HUDEP-2 (cell line): ENCODE results near the gene IZUMO1.
"Not testable (repeated sequence)": the region's sequence is repeated elsewhere in the genome, so short reads cannot be mapped to it uniquely, and the experiment has no call there.

Experiments
- DNase-seq, 76 experiments: peaks; one replicate each; lab custom pipeline; 2025; ENCODE audit not compliant: unreplicated experiment in 76 of 76; lab: John Stamatoyannopoulos, UW

The IZUMO1 gene

GRCh38 chr19:48739404-48740163, 7.1 kb downstream of the IZUMO1 start:
- DNase-seq = peak in 1 of 76 experiments; percentile 23

DNA sequence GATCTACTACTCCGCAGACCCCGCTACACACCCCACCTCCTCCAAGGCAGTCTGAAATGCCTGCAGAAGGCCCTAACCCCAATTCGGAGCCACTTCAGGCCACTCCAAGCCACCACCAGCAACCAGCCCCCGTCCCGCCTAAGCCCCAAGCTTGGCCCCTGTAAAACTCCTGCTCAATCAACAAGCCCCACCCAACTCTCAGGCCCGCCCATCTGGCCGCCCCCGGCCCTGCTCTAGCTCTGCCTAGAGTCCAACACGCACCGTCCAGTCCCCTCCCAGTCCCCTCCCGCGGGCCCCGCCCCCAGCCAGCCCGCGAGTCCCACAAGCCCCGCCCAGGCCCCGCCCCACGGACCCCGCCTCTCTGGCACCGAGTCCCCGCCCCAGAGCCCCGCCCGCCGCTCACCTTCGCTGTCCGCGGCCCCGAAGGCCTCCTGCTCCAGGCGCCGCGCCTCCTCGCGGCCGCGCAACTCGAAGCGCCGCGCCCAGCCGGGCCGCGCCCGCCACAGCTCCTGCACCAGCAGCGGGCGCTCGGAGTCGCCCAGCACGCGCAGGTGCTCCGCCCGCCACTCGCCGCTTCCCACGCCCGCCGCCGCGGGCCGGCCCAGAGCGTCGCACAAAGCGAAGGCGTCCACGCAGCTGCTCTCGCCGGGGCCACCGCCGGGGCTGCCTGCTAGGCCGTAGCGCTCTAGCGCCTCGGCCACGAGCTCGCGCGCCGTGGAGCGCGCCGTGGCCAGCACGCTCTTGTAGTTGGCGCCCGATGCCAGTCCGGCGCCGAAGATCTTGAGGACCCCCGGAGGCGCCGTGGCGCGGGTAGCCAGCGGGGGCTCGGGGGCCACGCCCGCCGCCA, 7.9 kb downstream of the IZUMO1 start:
- peak in 73 of 76 experiments; percentile 56 to 99 (median 95) for DNase-seq

DNA sequence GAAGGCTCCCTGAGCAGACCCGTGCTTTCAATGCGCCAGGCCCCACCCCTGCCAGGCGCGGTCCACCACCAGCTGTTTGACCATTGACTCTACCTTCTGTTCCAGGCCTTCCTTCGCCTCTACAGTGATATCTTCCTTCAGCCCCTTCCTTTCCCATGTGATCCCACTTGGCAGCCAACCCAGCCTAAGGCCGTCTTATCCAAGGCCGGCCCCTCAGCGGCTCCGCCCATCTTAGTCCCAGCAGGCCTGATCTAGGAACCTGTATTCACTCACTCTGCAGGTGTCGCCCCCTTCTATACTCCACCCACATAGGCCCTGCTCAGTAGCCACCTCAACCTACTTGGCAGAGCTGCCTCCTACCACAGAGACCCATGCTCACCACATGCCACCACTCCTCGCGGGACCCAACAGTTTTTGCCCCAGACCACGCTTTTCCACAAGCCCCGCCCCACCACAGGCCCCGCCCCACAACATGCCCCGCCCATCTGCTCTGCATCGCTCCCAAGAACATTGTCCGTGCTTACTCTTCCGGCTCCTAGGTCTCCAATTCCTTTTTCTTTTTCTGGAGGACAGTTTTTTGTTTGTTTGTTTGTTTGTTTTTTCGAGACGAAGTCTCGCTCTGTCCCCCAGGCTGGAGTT, 9.2 kb downstream of the IZUMO1 start:
- peak in 23 of 76 experiments; percentile 14 to 52 (median 31) for DNase-seq

GRCh38 chr19:48735031-48735615, 11.6 kb downstream of the IZUMO1 start:
- DNase-seq = no peak

DNA sequence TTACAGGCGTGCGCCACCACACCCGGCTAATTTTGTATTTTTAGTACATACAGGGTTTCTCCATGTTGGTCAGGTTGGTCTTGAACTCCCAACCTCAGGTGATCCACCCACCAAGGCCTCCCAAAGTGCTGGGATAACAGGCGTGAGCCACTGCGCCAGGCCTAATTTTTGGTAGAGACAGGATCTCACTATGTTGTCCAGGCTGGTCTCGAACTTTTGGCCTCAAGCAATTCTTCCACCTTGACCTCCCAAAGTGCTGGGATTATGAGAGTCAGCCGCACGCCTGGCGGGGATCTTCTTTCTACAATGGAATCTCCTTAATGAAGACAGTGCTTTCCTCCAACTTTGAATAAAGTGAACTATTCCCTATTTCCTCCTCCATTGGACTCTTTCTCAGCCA, 12.1 kb downstream of the IZUMO1 start:
- no peak for DNase-seq

DNA sequence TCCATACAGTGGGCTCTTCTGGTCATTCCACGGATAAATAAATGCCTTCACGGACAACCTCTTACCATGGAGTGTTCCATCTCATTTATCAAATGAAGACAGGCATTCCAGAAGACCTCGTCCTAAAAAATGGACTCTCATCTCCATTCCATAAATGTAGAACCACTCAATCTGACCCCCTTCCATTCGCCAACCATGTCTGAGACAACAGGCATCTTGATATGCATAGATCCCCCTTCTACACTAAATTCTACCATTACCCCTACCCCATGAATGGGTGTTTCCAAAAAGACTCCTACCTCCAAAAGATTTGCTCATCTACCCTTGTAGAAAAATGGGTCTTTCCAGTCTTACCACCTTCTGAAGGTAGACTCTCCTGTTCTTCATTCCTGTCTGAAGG, 15.3 kb downstream of the IZUMO1 start:
- DNase-seq = no peak

DNA sequence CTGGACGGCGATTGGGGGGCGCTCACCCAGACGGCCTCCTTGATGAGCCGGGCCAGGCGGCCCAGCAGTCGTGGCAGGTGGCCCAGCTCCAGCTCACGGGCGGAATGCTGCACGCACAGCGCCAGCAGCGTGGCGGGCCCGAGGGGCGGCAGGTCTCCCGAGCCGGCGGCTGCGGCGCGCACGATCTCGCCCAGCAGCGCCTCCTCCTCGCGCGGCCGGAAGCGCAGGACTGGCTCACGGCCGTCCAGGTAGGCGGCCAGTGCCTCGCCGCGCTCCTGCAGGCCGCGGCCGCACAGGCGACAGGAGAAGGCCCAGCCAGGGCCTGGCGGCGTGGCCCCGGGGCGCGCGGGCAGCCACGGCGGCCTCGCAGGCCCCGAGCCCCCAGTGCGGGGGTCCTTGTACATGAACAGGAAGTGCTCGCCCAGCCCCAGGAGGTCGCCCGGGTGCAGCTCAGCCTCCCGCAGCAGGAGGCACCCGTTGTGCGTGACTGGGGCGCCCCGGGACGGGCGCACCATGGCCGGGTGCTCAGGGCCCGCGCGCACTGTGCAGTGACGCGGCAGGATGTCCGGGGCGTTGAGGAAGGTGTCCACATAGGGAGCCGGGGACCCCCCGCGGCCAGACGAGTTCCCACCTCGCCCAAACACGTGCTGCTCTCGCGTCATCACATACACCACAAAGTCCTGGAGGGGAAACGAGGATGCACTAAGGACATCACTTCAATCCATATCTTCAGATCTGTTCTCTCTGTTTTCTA, 17.6 kb downstream of the IZUMO1 start:
- no peak for DNase-seq

DNA sequence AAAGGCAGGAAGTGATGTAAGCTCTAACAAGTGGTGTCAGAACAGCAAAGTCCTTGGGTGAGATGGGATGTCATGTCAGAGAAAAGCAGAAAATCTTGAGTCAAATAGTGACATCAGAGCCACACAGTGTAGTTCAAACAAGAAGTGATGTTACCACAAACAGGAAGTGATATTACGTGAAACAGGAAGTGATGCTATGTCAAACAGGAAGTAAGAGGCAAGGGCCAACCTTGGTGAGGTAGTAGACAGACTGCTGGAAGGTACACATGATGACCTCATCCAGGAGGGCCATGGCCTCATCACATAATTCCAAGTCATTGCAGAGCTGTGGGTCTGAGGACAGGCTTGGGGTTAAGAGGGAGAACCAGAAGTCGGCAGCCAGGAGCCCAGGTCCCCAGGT, 20.2 kb downstream of the IZUMO1 start:
- DNase-seq = peak in 1 of 76 experiments; percentile 18

DNA sequence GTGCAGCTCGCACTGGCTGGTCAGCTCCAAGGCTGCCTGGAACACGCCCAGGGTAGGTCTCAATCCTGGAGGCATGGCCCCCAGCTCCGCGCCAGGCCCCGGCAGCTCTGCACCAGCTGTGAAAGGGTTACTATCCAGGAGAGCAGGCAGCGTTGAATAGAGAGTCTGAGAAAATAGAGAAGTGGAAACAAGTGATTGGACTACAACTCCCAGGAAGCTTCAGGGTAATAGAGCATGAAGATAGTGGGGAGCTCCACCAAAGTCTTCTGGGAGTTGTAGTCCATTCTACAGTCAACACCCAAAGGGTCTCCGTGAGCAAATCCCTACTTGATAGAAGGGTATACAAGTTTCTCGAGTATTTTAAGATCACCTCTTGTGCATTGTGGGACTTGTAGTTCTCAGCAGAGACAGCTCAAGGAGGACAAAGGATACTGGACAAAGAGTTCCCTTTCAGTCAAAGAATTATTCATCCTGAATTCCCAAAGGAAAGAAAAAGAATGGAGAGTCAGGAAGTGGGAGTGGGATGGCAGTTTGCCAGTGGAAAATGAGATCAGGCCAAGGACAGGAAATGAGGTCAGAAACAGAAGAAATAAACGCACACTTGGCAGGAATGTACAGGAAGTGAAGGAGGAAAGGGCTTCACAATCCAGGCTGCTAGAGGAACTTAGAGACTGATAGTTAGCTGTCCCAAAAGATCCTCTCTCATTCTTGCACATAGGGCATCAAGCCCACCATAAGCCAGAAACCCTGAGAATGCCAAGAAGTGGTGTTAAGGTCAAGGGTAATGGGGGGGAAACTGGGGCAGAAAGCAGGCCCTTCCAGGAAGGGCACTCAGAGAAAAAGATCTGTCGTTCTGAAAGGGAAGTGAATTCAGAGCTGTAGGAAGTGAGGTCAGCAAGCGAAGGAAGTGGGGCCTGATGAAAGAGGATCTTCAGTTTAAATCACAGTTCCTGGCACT, 21.6 kb downstream of the IZUMO1 start:
- peak in 28 of 76 experiments; percentile 12 to 70 (median 38) for DNase-seq

DNA sequence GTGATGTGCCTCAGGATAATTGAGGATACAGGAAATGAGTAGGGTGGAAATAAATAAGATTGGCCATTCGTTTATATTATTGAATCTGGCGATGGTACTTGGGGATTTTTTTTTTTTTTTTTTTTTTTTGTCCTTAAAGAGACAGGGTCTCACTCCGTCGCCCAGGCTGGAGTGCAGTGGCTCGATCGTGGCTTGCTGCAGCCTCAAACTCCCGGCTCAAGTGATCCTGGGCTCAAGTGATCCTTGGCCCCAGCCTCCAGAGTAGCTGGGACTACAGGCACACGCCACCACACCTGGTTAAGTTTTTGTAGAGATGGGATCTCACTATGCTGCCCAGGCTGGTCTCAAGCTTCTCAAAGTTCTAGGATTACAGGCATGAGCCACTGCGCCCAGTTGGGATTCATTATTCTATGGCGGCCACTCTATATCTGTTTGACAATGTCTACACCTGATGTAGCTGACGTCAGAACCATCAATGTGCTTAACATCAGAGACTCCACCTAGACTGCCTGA, 24.5 kb downstream of the IZUMO1 start:
- DNase-seq = no peak

GRCh38 chr19:48720613-48721296, 26.0 kb downstream of the IZUMO1 start:
- peak in 75 of 76 experiments; percentile 51 to 99 (median 97) for DNase-seq

- DNase-seq = no peak
Observed at GRCh38 chr19:48720251-48720612, 26.5 kb downstream of the IZUMO1 start.

DNA sequence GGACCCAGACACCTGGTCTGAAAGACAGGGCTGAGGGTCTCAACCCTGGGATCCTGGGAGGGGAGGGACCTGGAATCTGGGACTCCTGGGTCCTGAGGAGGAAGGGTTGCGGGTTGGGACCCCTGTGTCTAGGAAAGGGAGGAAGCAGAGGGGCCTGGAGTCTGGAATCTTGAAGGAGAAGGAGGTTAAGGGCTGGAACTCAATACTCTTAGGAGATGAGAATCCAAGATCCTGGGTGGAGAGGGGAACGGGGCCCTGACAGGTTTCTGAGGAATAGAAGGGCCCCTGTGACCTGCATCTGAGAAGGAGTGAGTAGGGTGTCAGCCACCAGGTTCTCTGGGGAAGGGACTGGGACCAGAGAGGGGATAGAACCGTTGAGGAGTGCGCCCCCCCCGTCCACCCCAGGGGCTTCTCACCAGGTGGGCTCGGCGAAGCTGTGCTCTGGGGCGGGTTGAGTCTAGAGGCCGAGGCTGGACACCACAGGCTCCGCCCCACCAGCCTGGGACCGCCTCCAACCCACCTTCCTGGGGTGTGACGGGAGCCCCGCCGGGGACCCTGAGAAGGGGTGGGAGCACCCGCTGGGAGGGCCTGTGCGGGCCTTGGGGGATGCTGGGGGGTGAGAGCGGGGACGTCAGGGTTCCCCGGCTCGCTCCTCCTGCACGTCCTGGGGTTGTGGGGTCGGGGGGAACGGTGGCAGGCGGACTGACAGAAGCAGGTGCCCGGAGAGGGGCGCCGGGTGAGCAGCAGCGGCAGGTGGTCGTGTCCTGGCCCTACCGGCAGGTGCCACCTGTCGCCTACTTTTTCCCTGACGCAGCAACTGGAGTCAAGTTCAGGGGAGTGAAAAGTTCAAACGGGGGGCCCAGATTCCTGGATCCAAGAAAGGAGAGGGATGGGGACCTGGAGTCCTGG, 27.2 kb downstream of the IZUMO1 start, which contains the start of gene MAMSTR:
MAMSTR (minus strand) TSS at position 463 of the 909 bp plus-strand sequence. CDS start 694 bp downstream, outside the sequence.
- no peak for DNase-seq

- no peak for DNase-seq
Observed at GRCh38 chr19:48718711-48719231, 27.9 kb downstream of the IZUMO1 start.

DNA sequence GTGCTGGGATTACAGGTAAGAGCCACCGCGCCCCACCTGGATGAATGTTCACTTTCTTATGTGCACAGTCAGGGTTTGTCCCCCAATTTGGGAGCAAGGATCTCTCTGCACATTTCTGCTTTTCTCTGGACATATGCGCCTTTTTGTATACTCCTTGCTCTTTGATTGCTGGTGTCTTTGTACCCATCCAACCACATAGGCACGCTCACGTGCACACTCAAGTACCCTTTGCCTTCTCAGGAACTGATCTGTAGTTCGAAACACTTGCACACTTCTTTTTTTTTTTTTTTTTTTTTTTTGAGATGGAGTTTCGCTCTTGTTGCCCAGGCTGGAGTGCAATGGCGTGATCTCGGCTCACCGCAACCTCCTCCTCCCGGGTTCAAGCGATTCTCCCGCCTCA, 28.6 kb downstream of the IZUMO1 start:
- DNase-seq = not testable (repeated sequence)

GRCh38 chr19:48716562-48717291, 30.0 kb downstream of the IZUMO1 start:
- DNase-seq = peak in 18 of 76 experiments; percentile 8 to 49 (median 32)
